GM12872 (cell line): ENCODE results near the gene MPST.

Experiments used
- TF ChIP-seq, protein P1 (sequence below): IDR thresholded peaks from 3 replicates; pipeline ENCODE4 v1.5.1; 2011; ENCODE audit warnings: low read depth, mild to moderate bottlenecking, low read length, moderate library complexity; ENCODE audit not compliant: insufficient read depth

Gene MPST

DNA sequence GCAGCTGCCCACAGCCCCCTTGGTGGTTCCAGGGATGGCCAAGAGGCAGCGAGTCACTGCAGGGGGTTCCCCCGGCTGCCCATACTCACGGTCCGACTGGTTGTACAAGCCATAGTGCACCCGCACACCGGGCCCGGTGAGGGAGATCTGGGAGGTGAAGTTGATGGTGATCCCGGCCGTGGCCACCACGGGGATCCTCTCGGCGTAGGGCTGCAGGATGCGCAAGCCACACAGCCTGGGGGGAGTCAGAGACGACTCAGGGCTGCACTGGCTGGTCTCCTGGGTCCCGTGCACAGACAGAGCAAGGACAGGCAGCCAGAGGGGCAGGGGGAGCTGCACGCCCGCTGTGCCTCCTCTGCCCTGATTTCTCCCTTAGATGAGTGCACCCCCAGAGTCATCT lies 55.5 kb downstream of the MPST start:
- TF ChIP-seq, protein P1, sequence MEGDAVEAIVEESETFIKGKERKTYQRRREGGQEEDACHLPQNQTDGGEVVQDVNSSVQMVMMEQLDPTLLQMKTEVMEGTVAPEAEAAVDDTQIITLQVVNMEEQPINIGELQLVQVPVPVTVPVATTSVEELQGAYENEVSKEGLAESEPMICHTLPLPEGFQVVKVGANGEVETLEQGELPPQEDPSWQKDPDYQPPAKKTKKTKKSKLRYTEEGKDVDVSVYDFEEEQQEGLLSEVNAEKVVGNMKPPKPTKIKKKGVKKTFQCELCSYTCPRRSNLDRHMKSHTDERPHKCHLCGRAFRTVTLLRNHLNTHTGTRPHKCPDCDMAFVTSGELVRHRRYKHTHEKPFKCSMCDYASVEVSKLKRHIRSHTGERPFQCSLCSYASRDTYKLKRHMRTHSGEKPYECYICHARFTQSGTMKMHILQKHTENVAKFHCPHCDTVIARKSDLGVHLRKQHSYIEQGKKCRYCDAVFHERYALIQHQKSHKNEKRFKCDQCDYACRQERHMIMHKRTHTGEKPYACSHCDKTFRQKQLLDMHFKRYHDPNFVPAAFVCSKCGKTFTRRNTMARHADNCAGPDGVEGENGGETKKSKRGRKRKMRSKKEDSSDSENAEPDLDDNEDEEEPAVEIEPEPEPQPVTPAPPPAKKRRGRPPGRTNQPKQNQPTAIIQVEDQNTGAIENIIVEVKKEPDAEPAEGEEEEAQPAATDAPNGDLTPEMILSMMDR = no peak

DNA sequence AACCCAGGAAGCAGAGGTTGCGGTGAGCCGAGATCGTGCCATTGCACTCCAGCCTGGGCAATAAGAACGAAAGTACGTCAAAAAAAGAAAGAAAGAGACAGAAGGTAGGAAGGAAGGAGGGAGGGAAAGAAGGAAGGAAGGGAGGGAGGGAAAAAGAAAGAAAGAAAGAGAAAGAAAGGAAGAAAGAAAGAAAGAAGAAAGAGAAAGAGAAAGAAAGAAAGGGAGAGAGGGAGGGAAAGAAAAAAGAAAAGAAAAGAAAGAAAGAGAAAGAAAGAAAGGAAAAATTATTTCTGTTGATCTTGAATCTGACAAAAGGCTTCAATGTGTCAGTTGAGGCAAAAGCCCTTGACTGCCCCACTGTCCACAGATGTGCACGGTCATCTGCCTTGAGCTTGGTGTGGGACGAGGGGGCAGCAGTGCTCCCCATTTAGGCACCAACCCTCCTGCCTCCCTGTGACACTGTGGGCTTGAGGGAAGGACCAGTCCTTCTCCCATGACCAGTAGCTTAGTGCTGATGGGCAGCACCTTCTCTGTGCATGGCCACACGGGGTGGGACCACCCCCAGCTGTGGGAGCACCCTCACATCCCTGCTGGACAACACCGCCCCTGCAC lies 56.4 kb downstream of the MPST start:
- TF ChIP-seq, protein P1 = no peak

DNA sequence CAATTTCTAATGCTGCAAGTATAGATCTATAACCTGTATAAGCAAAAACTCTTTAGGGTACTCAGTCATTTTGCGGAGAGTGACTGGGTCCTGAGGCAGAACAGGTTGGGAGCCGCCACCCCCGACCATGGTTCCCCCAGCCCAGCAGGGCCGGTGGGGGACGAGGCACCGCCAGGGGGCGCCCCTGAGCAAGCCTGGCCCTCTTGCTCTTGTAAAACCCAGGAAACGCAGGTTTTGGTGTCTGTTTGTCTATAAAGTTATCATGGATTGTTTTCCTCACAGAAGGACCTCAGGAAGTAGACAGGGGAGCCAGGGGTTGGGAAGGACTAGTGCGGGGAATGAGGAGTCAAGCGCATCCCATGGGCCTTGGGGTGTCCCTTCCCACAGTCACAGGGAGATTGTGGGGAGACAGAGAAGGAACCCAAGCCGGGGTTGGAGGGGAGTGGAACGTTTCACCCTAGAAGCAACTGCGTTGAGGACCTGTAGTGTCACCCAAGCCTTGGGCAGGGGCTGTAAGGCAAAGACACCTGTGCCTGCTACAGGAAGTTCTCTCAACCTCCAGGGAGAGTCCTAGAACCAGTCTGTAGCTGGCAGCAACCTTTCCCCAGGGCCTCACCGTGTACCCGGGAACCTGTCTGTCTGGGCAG lies 58.4 kb downstream of the MPST start:
- TF ChIP-seq, protein P1 = peak; percentile 97

DNA sequence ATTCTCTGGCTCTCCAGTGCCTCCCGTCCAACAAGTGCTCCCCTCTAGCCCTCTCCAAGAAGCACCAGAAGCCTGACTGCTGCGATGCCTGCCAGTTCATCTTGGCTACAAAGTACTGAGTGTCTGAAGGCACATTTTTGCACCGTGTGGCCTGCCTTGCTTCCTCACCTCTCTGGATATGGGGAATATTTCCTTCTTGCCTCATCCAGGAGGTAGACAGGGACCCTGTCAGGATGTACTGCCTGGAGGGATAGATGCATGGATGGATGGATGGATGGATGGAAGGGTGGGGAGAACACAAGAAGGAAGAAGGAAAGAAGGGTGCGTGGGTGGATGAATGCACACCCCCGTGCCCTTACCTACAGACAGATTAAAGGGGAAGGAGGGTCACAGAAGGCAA lies 59.6 kb downstream of the MPST start:
- TF ChIP-seq, protein P1 = no peak
